IMR-90 (cell line): ENCODE results near the gene ZCCHC24. TPM values are rescaled to one million over a fixed set of nuclear protein-coding genes. Genes with fewer than 3 reads are reported as not detected.

Source experiments
- ATAC-seq: fragments of 200-7000 bp; cut with Tn5 transposase; 2 replicates; pipeline ENCODE4 v1.9.1; 2020; ENCODE audit warnings: low read depth, mild to moderate bottlenecking, moderate library complexity
- BruUV-seq: library from RNA; stranded (reverse); fragments of 400-500 nt; replicated peaks from 2 replicates; lab custom pipeline; 2021; lab: Mats Ljungman, UMichigan
- CTCF ChIA-PET: fragments of 300-600 bp; formaldehyde crosslinking; extraction: SDS; loops from one replicate; lab custom pipeline; 2021; ENCODE audit warnings: antibody characterized with exemption; lab: Yijun Ruan, JAX
- POLR2A ChIA-PET: fragments of 300-600 bp; sonication (Branson Sonifier 250); formaldehyde crosslinking; loops from one replicate; lab custom pipeline; 2022; ENCODE audit warnings: antibody characterized with exemption; ENCODE audit not compliant: unreplicated experiment; lab: Charles Lee
- DNase-seq: peaks from one replicate; pipeline ENCODE4 v3.0.0; 2013
- H2AFZ ChIP-seq: replicated peaks from 2 replicates; pipeline ENCODE3; 2013; ENCODE audit warnings: low read length, mild to moderate bottlenecking; ENCODE audit not compliant: poor library complexity
- H2AK5ac ChIP-seq: 2 replicates; pipeline ENCODE4 v1.6.1; 2013; ENCODE audit warnings: low read depth, low read length, inconsistent platforms
- H2AK9ac ChIP-seq: replicated peaks from 2 replicates; pipeline ENCODE3; 2013; ENCODE audit warnings: mild to moderate bottlenecking, low read depth, low read length, moderate library complexity; ENCODE audit not compliant: poor library complexity
- H2BK120ac ChIP-seq: 2 replicates; pipeline ENCODE4 v1.6.1; 2013; ENCODE audit warnings: low read depth, low read length, inconsistent platforms
- H2BK15ac ChIP-seq: 3 replicates; pipeline ENCODE4 v1.6.1; 2013; ENCODE audit warnings: low read depth, low read length, inconsistent platforms
- H2BK20ac ChIP-seq: 2 replicates; pipeline ENCODE4 v1.6.1; 2013; ENCODE audit warnings: low read depth, mild to moderate bottlenecking, inconsistent platforms, low read length, moderate library complexity
- H2BK5ac ChIP-seq: 2 replicates; pipeline ENCODE4 v1.6.1; 2013; ENCODE audit warnings: mild to moderate bottlenecking, low read depth, low read length, inconsistent platforms; ENCODE audit not compliant: poor library complexity, severe bottlenecking
- H3K14ac ChIP-seq: replicated peaks from 2 replicates; pipeline ENCODE4 v1.6.1; 2013; ENCODE audit warnings: low read depth, low read length, inconsistent platforms
- H3K18ac ChIP-seq: 2 replicates; pipeline ENCODE4 v1.6.1; 2013; ENCODE audit warnings: low read depth, low read length, control low read depth
- H3K23ac ChIP-seq: 2 replicates; pipeline ENCODE4 v1.6.1; 2013; ENCODE audit warnings: low read depth, low read length, inconsistent platforms
- H3K27ac ChIP-seq: 2 replicates; pipeline ENCODE4 v1.5.1; 2013; ENCODE audit warnings: mild to moderate bottlenecking, control low read depth, low read length; ENCODE audit not compliant: insufficient read depth
- H3K27me3 ChIP-seq: 2 replicates; pipeline ENCODE4 v1.6.1; 2013; ENCODE audit warnings: low read length; ENCODE audit not compliant: control insufficient read depth, insufficient read depth
- H3K36me3 ChIP-seq: 2 replicates; pipeline ENCODE4 v1.6.1; 2013; ENCODE audit warnings: low read length, mixed read lengths; ENCODE audit not compliant: control insufficient read depth, insufficient read depth
- H3K4ac ChIP-seq: 2 replicates; pipeline ENCODE4 v1.6.1; 2013; ENCODE audit warnings: low read depth, low read length, inconsistent platforms
- H3K4me1 ChIP-seq: 2 replicates; pipeline ENCODE4 v1.6.1; 2013; ENCODE audit warnings: low read length, mixed read lengths; ENCODE audit not compliant: control insufficient read depth, insufficient read depth
- H3K4me2 ChIP-seq: 2 replicates; pipeline ENCODE4 v1.6.1; 2013; ENCODE audit warnings: low read depth, mild to moderate bottlenecking, control low read depth, low read length, moderate library complexity
- H3K4me3 ChIP-seq: 2 replicates; pipeline ENCODE4 v1.5.1; 2013; ENCODE audit warnings: low read depth, mild to moderate bottlenecking, control low read depth, low read length, moderate library complexity; ENCODE audit not compliant: insufficient read depth
- H3K56ac ChIP-seq: 2 replicates; pipeline ENCODE4 v1.6.1; 2013; ENCODE audit warnings: low read length, inconsistent platforms; ENCODE audit not compliant: insufficient read depth; ENCODE audit errors: extremely low read depth
- H3K79me1 ChIP-seq, 2 experiments: 2 replicates each; pipeline ENCODE4 v1.6.1; 2013; ENCODE audit warnings: low read length in 2 of 2, inconsistent platforms in 1 of 2, low read depth in 1 of 2
- H3K9ac ChIP-seq: 2 replicates; pipeline ENCODE4 v1.6.1; 2013; ENCODE audit warnings: low read depth, low read length, control low read depth
- H3K9me1 ChIP-seq: 2 replicates; pipeline ENCODE4 v1.6.1; 2013; ENCODE audit warnings: low read length, inconsistent platforms; ENCODE audit not compliant: insufficient read depth
- H3K9me3 ChIP-seq: 2 replicates; pipeline ENCODE4 v1.6.1; 2013; ENCODE audit warnings: low read length; ENCODE audit not compliant: control insufficient read depth, insufficient read depth
- H4K20me1 ChIP-seq: 2 replicates; pipeline ENCODE4 v1.6.1; 2013; ENCODE audit warnings: low read length, inconsistent platforms; ENCODE audit not compliant: insufficient read depth
- H4K5ac ChIP-seq: 2 replicates; pipeline ENCODE4 v1.6.1; 2013; ENCODE audit warnings: mild to moderate bottlenecking, low read depth, low read length, control low read depth
- H4K8ac ChIP-seq, 2 experiments: 2 replicates each; pipeline ENCODE4 v1.6.1; 2013; ENCODE audit warnings: low read depth in 2 of 2, low read length in 2 of 2, control low read depth in 1 of 2, inconsistent platforms in 1 of 2
- H4K91ac ChIP-seq: 2 replicates; pipeline ENCODE4 v1.6.1; 2013; ENCODE audit warnings: low read depth, low read length, inconsistent platforms; ENCODE audit not compliant: insufficient read depth
- CEBPB ChIP-seq: IDR thresholded peaks from 2 replicates; pipeline ENCODE4 v1.6.1; 2012; ENCODE audit warnings: low read depth, low read length, improper control_type of control experiment
- CTCF ChIP-seq: conservative IDR thresholded peaks from 2 replicates; pipeline ENCODE4 v1.5.1; 2012; ENCODE audit warnings: mild to moderate bottlenecking, low read depth, low read length, improper control_type of control experiment
- RAD21 ChIP-seq: IDR thresholded peaks from 2 replicates; pipeline ENCODE4 v1.6.1; 2012; ENCODE audit warnings: low read length, improper control_type of control experiment
- SMC3 ChIP-seq: fragments of 150-350 bp; IDR thresholded peaks from 2 replicates; pipeline ENCODE4 v1.6.1; 2016; ENCODE audit warnings: low read depth, mild to moderate bottlenecking, antibody characterized with exemption, low read length, moderate library complexity
- WGBS, 2 experiments: methylation state at CpG; one replicate each; pipeline versions ENCODE4 v1.1.5 to v1.1.7; 2013; ENCODE audit warnings: missing lambda C conversion rate in 2 of 2; ENCODE audit not compliant: insufficient read length in 1 of 2; ENCODE audit errors: extremely low coverage in 2 of 2; 5-methylcytosine and 5-hydroxymethylcytosine counted together
- dilution Hi-C: fragments of 300-500 bp; cut with HindIII; formaldehyde crosslinking; loops from one replicate; pipeline ENCODE4 v1.14.3; 2018; ENCODE audit warnings: low sequenced_read_pairs; ENCODE audit not compliant: unreplicated experiment
- in situ Hi-C: fragments of 300-500 bp; cut with MboI; formaldehyde crosslinking; loops from 3 replicates; pipeline ENCODE4 v1.14.3; 2019; ENCODE audit warnings: low sequenced_read_pairs, inconsistent platforms, mixed read lengths
- intact Hi-C: fragments of 100-400 bp; cut with micrococcal nuclease; formaldehyde crosslinking; loops from 2 replicates; pipeline ENCODE4 v1.10.0; 2022
- polyA plus RNA-seq, 3 experiments: library from polyadenylated mRNA; depleted of rRNA; stranded (reverse); fragments of >200 nt; gene quantifications; 2 replicates each; pipeline ENCODE4 v1.2.3, GENCODE V29; 2012; ENCODE audit warnings: low replicate concordance in 1 of 3
- total RNA-seq: library from RNA; depleted of rRNA; stranded (reverse); fragments of >200 nt; gene quantifications from 2 replicates; pipeline ENCODE4 v1.2.3, GENCODE V29; 2012

The ZCCHC24 gene
- total and polyA plus RNA-seq, 2 of the 4 experiments (the other 2 are of a cell fraction), result 15.1 to 25.9 TPM

GRCh38 chr10:79487296-79488194 lies 42.1 kb upstream of the ZCCHC24 start:
- Histone ChIP-seq H4K8ac (peak overlapping the region; percentile 77 to 96), H3K9ac (peak overlapping the region; percentile 56), H2BK120ac (peak overlapping the region; percentile 98), H3K4me2 (peak overlapping the region; percentile 78), H3K79me1 (no peaks in the 10 kb centered on the region), H4K20me1 (no peaks in the 10 kb centered on the region), H3K27ac (peak overlapping the region; percentile 95), H3K18ac (peak overlapping the region; percentile 92), H3K4me1 (peaks cover 32% of the 10 kb centered on the region), H3K9me1 (peaks cover 34% of the 10 kb centered on the region), H2AK9ac (peak overlapping the region; percentile 97), H4K5ac (peak overlapping the region; percentile 92), H2AK5ac (peak overlapping the region; percentile 95), H3K4me3 (no peak overlapping the region), H3K36me3 (no peaks in the 10 kb centered on the region), H2BK5ac (peak overlapping the region; percentile 95), H2BK15ac (peak overlapping the region; percentile 98), H2BK20ac (peak overlapping the region; percentile 96), H3K56ac (peak overlapping the region; percentile 84), H3K27me3 (no peaks in the 10 kb centered on the region), H2AFZ (peak overlapping the region; percentile 93), H3K9me3 (no peaks in the 10 kb centered on the region), H3K4ac (peak overlapping the region; percentile 99), H4K91ac (peak overlapping the region; percentile 97), H3K14ac (peak overlapping the region; percentile 97), H3K23ac (peak overlapping the region; percentile 92)
- DNase-seq, result peak; percentile 66
- in situ Hi-C loops, result loop anchor here (25.0 kb wide), 1 partner anchor 100 kb away; no protein-coding TSS in a partner anchor
- peak; percentile 69 for TF ChIP-seq SMC3
- no peak for TF ChIP-seq CEBPB
- TF ChIP-seq CTCF, result peak; percentile 54
- peak; percentile 64 for TF ChIP-seq RAD21
- ChIA-PET POLR2A (interaction anchor here (1.2 kb wide), 1 partner anchor 88 kb away, joined by 3 read pairs; no protein-coding TSS in a partner anchor), CTCF (interaction anchor here (0.6 to 1.4 kb wide), 8 partner anchors 13 to 656 kb away, joined by 3 to 7 read pairs (median 4); no protein-coding TSS in a partner anchor)
- intact Hi-C loops, result loop anchor here (1.0 to 2.0 kb wide), 2 partner anchors 43 to 113 kb away; partner anchors contain the start of gene ZCCHC24
- peak; percentile 46 for ATAC-seq
- no TSS peak for BruUV-seq
- 81% methylated on average over 3 of the region's 10 CpGs; no CpG with 5 or more reads in 1 of the 2 experiments for WGBS, 2 experiments
- dilution Hi-C loops, result no loop called here
